Sigmoid colon (tissue), 7 donors: ENCODE data around the gene GAB2. TPM values are rescaled to one million over a fixed set of nuclear protein-coding genes. Genes with fewer than 3 reads are reported as not detected.
A peak's percentile ranks its signal among the peaks of the same experiment; 100 is the strongest.

Experiments used
- DNase-seq: peaks from one replicate; pipeline ENCODE4 v3.0.0-alpha.2; 2019
- H3K27ac ChIP-seq, 4 donors: fragments of 200-600 bp; sonication (generic); one replicate each; pipeline ENCODE4 v1.5.1; 2016 to 2019; ENCODE audit warnings: mild to moderate bottlenecking in 1 of 4
- H3K27me3 ChIP-seq, 3 donors: fragments of 200-600 bp; sonication (generic); one replicate each; pipeline ENCODE4 v1.5.1; 2019; ENCODE audit warnings: mild to moderate bottlenecking in 1 of 3
- H3K36me3 ChIP-seq, 4 donors: fragments of 200-600 bp; sonication (generic); one replicate each; pipeline ENCODE4 v1.5.1; 2016 to 2019
- H3K4me1 ChIP-seq, 4 donors: fragments of 200-600 bp; sonication (generic); one replicate each; pipeline ENCODE4 v1.5.1; 2017 to 2019
- H3K4me3 ChIP-seq, 4 donors: fragments of 200-600 bp; sonication (generic); one replicate each; pipeline ENCODE4 v1.5.1; 2017 to 2019; ENCODE audit warnings: mild to moderate bottlenecking in 2 of 4, moderate library complexity in 1 of 4
- H3K9me3 ChIP-seq, 4 donors: fragments of 200-600 bp in 3 of 4; sonication (generic) in 3 of 4; one replicate each; pipeline versions ENCODE4 v1.5.1 to v1.6.1; 2013 to 2019
- CTCF ChIP-seq, 4 experiments: fragments of 450-650 bp in 3 of 4; fragments of 200-600 bp in 1 of 4; IDR thresholded peaks; one replicate each; pipeline ENCODE4 v1.5.1; 2016 to 2019; ENCODE audit warnings: antibody characterized with exemption in 4 of 4, mild to moderate bottlenecking in 3 of 4, moderate library complexity in 2 of 4
- EP300 ChIP-seq, 4 donors: sonication (generic); formaldehyde crosslinking; IDR thresholded peaks; one replicate each; pipeline ENCODE4 v1.6.1; 2017; ENCODE audit warnings: antibody characterized with exemption in 4 of 4
- POLR2A ChIP-seq, 2 donors: fragments of 450-650 bp; IDR thresholded peaks; one replicate each; pipeline ENCODE4 v1.6.1; 2016; ENCODE audit warnings: antibody characterized with exemption in 2 of 2, mild to moderate bottlenecking in 2 of 2, moderate library complexity in 2 of 2
- POLR2AphosphoS5 ChIP-seq, 4 donors: sonication (generic); formaldehyde crosslinking; IDR thresholded peaks; one replicate each; pipeline ENCODE4 v1.6.1; 2017; ENCODE audit warnings: antibody characterized with exemption in 4 of 4
- WGBS, 2 donors: extraction: QIAGEN DNeasy Blood & Tissue Kit; methylation state at CpG; one replicate each; pipeline ENCODE4 v1.1.7; 2013; 5-methylcytosine and 5-hydroxymethylcytosine counted together
- intact Hi-C: fragments of 100-400 bp; cut with DNase I; formaldehyde crosslinking; loops from one replicate; pipeline ENCODE4 v1.15.1; 2023
- polyA plus RNA-seq, 3 donors: library from polyadenylated mRNA; stranded (reverse); fragments of 200-250 nt; gene quantifications; one replicate each; pipeline ENCODE4 v1.2.3, GENCODE V29; 2013
- total RNA-seq, 4 donors: library from RNA; depleted of rRNA; stranded (reverse); fragments of >200 nt; gene quantifications; one replicate each; pipeline ENCODE4 v1.1.0, GENCODE V29; 2016
- donor health status: healthy with polysubstance abuse.
- donor health status: Bipolar disorder and iron deficiency.
- donor health status: healthy.

Gene GAB2
- total and polyA plus RNA-seq, 7 donors, result 10.8 to 23.5 (median 13.6) TPM

DNA sequence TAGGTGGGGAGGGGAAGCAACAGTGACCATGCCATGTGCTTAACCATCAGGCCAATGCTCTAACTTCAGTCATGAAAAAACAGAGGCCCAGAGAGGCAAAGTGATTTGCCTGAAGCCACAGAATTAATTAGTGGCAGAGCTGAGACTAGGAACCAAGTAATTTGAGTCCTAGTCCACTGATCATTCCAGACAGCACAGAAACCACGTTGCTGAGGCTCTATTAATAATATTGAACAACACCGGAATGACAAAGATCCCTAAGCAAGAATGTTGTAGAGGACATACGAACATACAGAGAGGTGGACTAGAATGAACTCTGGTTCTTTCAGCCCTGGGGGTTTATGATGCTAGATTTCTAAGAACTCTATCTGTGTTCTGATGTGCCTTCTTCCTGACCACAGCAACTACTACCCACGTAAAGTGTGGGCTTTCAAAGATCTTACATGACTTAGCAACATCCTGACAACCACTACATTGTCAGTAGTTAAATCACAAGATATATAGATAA lies 92.3 kb downstream of the GAB2 start:
- H3K4me3 ChIP-seq, result no peak overlapping the region
- WGBS, 2 donors, result 69 to 84% methylated on average over 4 of the region's 4 CpGs
- H3K27me3 ChIP-seq, result no peaks in the 10 kb centered on the region
- no peak for DNase-seq
- H3K9me3 ChIP-seq, result no peaks in the 10 kb centered on the region
- H3K4me1 ChIP-seq, result peaks cover 0 to 5% (median 2%) of the 10 kb centered on the region in 4 donors
- TF ChIP-seq POLR2A (IDR thresholded peaks at IDR 0.05) (no peak), CTCF (IDR thresholded peaks at IDR 0.05) (no peak), EP300 (IDR thresholded peaks at IDR 0.05) (no peak), POLR2AphosphoS5 (IDR thresholded peaks at IDR 0.05) (no peak)
- no peaks in the 10 kb centered on the region for H3K36me3 ChIP-seq
- no peak overlapping the region for H3K27ac ChIP-seq
- intact Hi-C loops, result no loop called here

- TF ChIP-seq POLR2AphosphoS5 (IDR thresholded peaks at IDR 0.05), result no peak
- TF ChIP-seq CTCF (IDR thresholded peaks at IDR 0.05), result no peak
- TF ChIP-seq POLR2A (IDR thresholded peaks at IDR 0.05), result no peak
- TF ChIP-seq EP300 (IDR thresholded peaks at IDR 0.05), result no peak
- Histone ChIP-seq H3K27me3 (no peaks in the 10 kb centered on the region), H3K27ac (no peak overlapping the region), H3K36me3 (no peaks in the 10 kb centered on the region), H3K4me1 (peaks cover 0 to 23% (median 22%) of the 10 kb centered on the region in 4 donors), H3K4me3 (no peak overlapping the region), H3K9me3 (no peaks in the 10 kb centered on the region)
- DNase-seq, result no peak
- intact Hi-C loops, result no loop called here
- 74 to 95% methylated on average over 6 of the region's 6 CpGs for WGBS, 2 donors
These were observed 94.3 kb downstream of the GAB2 start for GRCh38 chr11:78323363-78323762.

GRCh38 chr11:78319453-78319955 lies 98.1 kb downstream of the GAB2 start:
- Histone ChIP-seq H3K27ac (peak overlapping the region in 3 of 4 donors; percentile 41 to 58 (median 43)), H3K4me3 (no peak overlapping the region), H3K27me3 (no peaks in the 10 kb centered on the region), H3K9me3 (no peaks in the 10 kb centered on the region), H3K4me1 (peaks cover 0 to 29% (median 25%) of the 10 kb centered on the region in 4 donors), H3K36me3 (no peaks in the 10 kb centered on the region)
- DNase-seq, result peak; percentile 79
- TF ChIP-seq EP300 (IDR thresholded peaks at IDR 0.05), result no peak
- peak; percentile 40 to 60 (median 52) for TF ChIP-seq POLR2AphosphoS5 (IDR thresholded peaks at IDR 0.05)
- WGBS, 2 donors, result 16 to 41% methylated on average over 4 of the region's 4 CpGs
- intact Hi-C loops, result loop anchor here (5.0 to 10.0 kb wide), 2 partner anchors 98 to 155 kb away; partner anchors contain the start of gene GAB2

- intact Hi-C loops, result loop anchor here (5.0 to 10.0 kb wide), 2 partner anchors 99 to 154 kb away; partner anchors contain the start of gene GAB2
- H3K27me3 ChIP-seq, result no peaks in the 10 kb centered on the region
- 69 to 71% methylated on average over 9 of the region's 9 CpGs for WGBS, 2 donors
- H3K9me3 ChIP-seq, result no peaks in the 10 kb centered on the region
- H3K36me3 ChIP-seq, result no peaks in the 10 kb centered on the region
- H3K27ac ChIP-seq, result peak overlapping the region in 3 of 4 donors; percentile 31 to 58 (median 45)
- H3K4me1 ChIP-seq, result peaks cover 0 to 38% (median 28%) of the 10 kb centered on the region in 4 donors
- H3K4me3 ChIP-seq, result no peak overlapping the region
- no peak for DNase-seq
- TF ChIP-seq POLR2A (IDR thresholded peaks at IDR 0.05) (no peak), CTCF (IDR thresholded peaks at IDR 0.05) (no peak), EP300 (IDR thresholded peaks at IDR 0.05) (no peak), POLR2AphosphoS5 (IDR thresholded peaks at IDR 0.05) (no peak)
These were observed 99.1 kb downstream of the GAB2 start for GRCh38 chr11:78318321-78319114.

DNA sequence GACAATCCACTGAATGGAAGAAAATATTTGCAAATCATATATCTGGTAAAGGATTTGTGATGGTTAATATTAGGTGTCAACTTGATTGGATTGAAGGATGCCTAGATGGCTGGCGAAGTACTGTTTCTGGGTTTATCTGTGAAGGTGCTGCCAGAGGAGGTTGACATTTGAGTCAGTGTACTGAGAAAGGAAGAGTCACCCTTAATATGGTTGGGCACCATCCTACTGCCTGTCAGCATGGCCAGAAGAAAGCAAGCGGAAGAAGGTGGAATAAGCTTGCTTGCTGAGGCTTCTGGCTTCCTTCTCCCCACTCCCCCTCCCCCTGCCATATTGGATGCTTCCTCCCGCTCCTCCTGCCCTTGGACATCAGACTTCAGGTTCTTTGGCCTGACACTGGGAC lies 101.9 kb downstream of the GAB2 start:
- no peak for DNase-seq
- no peaks in the 10 kb centered on the region for H3K27me3 ChIP-seq
- no peak overlapping the region for H3K27ac ChIP-seq
- intact Hi-C loops, result loop anchor here (5.0 to 10.0 kb wide), 2 partner anchors 102 to 151 kb away; partner anchors contain the start of gene GAB2
- peaks cover 0 to 55% (median 38%) of the 10 kb centered on the region in 4 donors for H3K4me1 ChIP-seq
- H3K36me3 ChIP-seq, result no peaks in the 10 kb centered on the region
- TF ChIP-seq POLR2AphosphoS5 (IDR thresholded peaks at IDR 0.05) (no peak), CTCF (IDR thresholded peaks at IDR 0.05) (no peak), EP300 (IDR thresholded peaks at IDR 0.05) (no peak), POLR2A (IDR thresholded peaks at IDR 0.05) (no peak)
- 93 to 95% methylated on average over 3 of the region's 3 CpGs for WGBS, 2 donors
- H3K9me3 ChIP-seq, result no peaks in the 10 kb centered on the region
- no peak overlapping the region for H3K4me3 ChIP-seq
